Measurements from ENCODE around the gene DVL2. TPM values are rescaled to one million over a fixed set of nuclear protein-coding genes. Genes with fewer than 3 reads are reported as not detected.

DVL2 gene
- polyA plus RNA-seq (ENCODE audit: insufficient read length in 4 of 4): 10 to 100 TPM; 46.3 to 70.6 (median 51.4) TPM

DNA sequence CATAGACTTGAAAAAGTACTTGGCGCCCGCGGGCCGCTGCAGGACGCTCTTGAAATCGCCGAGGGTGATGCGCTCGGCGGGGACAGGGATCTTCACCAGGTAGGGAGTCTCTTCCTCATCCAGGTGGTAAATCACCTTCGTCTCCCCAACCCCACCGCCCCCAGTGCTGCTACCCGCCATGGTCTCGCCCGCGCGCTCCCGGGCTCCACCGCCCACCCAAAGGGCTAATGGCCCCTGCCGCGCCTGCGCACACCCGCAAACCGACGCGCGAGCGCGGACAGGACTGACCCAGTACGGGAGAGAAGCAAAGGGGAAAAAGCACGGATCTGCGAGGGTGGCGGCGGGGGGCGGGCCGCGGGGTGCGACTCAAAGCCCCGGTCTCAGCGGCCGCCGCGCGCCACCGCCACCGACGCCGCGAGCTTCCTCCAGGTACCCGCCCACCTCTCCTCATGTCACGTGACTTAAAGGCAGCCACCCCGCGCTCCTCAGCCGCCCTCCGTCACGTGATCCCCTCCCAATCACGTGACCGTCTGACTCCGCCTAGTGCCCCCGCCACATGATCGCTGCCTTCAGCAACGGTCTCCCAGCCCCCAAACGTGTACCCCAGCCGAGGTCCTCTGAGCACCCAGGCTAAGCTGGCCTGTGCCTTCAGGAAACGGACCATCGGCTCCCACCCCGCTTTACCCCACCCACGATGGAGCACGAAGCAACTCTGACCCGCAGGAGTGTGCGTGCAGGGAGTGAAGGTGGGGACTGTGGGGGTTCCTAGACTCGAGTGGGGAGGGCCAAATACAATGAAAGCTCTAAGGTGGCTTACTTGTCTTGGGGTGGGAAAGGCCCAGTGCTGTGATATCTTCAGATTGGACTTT is at the start of gene DVL2:
Gene DVL2, minus strand, starts transcription at position 435 of the 869 bp plus-strand sequence. Its CDS starts 255 bp downstream, at position 180.
- peak; percentile 82 to 90 (median 90) for DNase-seq (ENCODE audit: low read depth in 4 of 4, low spot score in 3 of 4)

DNA sequence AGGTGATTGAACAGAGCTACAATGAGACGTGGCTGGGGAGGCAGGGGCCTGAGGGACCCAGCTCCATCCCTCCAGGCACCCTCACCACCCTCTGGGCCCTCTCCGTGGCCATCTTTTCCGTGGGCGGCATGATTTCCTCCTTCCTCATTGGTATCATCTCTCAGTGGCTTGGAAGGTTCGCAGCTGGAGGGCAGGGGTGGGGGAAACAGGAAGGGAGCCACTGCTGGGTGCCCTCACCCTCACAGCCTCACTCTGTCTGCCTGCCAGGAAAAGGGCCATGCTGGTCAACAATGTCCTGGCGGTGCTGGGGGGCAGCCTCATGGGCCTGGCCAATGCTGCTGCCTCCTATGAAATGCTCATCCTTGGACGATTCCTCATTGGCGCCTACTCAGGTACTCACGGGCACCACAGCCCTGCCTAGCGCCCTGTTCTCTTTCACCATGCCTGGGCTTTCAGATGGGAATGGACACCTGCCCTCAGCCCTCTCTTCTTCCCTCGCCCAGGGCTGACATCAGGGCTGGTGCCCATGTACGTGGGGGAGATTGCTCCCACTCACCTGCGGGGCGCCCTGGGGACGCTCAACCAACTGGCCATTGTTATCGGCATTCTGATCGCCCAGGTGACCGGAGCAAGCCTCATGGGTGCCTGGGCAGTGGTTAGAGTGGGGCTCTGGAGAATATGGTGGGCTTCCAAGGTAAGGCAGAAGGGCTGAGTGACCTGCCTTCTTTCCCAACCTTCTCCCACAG is 49.3 kb upstream of the DVL2 start:
- DNase-seq (ENCODE audit: low read depth in 4 of 4, low spot score in 3 of 4): no peak

DNA sequence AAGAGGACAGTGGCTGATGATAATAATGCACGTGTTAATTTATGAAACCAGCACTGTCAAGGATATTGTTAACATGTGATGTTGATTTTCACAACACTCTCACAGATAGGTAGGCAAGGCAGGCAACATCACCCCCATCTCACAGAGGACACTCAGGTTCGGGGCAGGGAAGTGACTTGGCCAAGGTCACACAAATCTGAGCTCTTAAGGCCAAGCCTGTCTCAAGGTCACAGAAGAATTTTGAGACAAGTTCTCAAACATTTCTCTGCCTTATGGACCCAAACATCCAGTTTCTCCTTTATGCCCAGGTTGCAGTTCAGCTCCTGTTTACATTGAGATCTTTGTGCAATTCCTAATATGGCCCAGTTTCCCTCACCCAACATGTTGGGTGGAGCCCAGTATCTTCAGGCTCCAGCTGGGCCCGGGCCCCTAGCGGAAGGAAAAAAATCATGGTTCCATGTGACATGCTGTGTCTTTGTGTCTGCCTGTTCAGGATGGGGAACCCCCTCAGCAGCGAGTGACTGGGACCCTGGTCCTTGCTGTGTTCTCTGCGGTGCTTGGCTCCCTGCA is 48.5 kb upstream of the DVL2 start:
- no peak for DNase-seq (ENCODE audit: low read depth in 4 of 4, low spot score in 3 of 4)

GRCh38 chr17:7281953-7282751 is 47.8 kb upstream of the DVL2 start:
- DNase-seq (ENCODE audit: low read depth in 4 of 4, low spot score in 3 of 4): no peak

DNA sequence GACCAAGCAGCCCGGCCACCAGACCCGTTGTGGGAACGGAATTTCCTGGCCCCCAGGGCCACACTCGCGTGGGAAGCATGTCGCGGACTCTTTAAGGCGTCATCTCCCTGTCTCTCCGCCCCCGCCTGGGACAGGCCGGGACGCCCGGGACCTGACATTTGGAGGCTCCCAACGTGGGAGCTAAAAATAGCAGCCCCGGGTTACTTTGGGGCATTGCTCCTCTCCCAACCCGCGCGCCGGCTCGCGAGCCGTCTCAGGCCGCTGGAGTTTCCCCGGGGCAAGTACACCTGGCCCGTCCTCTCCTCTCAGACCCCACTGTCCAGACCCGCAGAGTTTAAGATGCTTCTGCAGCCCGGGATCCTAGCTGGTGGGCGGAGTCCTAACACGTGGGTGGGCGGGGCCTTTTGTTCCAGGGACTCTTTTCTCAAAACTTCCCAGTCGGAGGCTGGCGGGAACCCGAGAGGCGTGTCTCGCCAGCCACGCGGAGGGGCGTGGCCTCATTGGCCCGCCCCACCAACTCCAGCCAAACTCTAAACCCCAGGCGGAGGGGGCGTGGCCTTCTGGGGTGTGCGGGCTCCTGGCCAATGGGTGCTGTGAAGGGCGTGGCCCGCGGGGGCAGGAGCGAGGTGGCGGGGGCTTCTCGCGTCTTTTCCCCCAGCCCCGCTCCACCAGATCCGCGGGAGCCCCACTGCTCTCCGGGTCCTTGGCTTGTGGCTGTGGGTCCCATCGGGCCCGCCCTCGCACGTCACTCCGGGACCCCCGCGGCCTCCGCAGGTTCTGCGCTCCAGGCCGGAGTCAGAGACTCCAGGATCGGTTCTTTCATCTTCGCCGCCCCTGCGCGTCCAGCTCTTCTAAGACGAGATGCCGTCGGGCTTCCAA is 47.0 kb upstream of the DVL2 start, which contains the start of gene SLC2A4:
Gene SLC2A4, plus strand, starts transcription at position 645 of the 879 bp plus-strand sequence. Its CDS starts 217 bp downstream, at position 862.
- DNase-seq (ENCODE audit: low read depth in 4 of 4, low spot score in 3 of 4): peak; percentile 85 to 93 (median 91)

GRCh38 chr17:7280519-7281073 is 46.3 kb upstream of the DVL2 start:
- no peak for DNase-seq (ENCODE audit: low read depth in 4 of 4, low spot score in 3 of 4)

DNA sequence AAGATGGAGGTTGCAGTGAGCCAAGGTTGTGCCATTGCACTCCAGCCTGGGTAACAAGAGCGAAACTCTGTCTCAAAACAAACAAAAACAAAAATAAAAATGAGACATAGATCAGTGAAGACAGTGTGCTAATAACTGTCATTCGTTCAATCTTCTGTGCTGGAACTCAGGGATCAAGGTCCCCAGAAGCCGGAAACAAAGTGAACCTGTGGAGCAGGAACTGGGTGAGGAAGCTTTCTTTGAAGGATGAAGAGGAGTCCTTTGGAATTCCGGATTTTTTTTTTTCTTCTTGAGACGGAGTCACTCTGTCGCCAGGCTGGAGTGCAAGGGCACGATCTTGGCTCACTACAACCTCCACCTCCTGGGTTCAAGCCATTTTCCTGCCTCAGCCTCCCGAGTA is 45.1 kb upstream of the DVL2 start:
- DNase-seq (ENCODE audit: low read depth in 4 of 4, low spot score in 3 of 4): no peak

GRCh38 chr17:7266784-7267183 is 32.5 kb upstream of the DVL2 start:
- DNase-seq (ENCODE audit: low read depth in 4 of 4, low spot score in 3 of 4): no peak

GRCh38 chr17:7263801-7264078 is 29.4 kb upstream of the DVL2 start:
- DNase-seq (ENCODE audit: low read depth in 4 of 4, low spot score in 3 of 4): no peak

GRCh38 chr17:7262935-7263800 is 28.9 kb upstream of the DVL2 start:
- no peak for DNase-seq (ENCODE audit: low read depth in 4 of 4, low spot score in 3 of 4)

GRCh38 chr17:7262192-7262934 is 28.0 kb upstream of the DVL2 start, which contains the start of gene CLDN7:
TSS of gene CLDN7 (minus strand) at chr17:7262478. CDS start at chr17:7262043, 435 bp downstream.
- no peak for DNase-seq (ENCODE audit: low read depth in 4 of 4, low spot score in 3 of 4)

DNA sequence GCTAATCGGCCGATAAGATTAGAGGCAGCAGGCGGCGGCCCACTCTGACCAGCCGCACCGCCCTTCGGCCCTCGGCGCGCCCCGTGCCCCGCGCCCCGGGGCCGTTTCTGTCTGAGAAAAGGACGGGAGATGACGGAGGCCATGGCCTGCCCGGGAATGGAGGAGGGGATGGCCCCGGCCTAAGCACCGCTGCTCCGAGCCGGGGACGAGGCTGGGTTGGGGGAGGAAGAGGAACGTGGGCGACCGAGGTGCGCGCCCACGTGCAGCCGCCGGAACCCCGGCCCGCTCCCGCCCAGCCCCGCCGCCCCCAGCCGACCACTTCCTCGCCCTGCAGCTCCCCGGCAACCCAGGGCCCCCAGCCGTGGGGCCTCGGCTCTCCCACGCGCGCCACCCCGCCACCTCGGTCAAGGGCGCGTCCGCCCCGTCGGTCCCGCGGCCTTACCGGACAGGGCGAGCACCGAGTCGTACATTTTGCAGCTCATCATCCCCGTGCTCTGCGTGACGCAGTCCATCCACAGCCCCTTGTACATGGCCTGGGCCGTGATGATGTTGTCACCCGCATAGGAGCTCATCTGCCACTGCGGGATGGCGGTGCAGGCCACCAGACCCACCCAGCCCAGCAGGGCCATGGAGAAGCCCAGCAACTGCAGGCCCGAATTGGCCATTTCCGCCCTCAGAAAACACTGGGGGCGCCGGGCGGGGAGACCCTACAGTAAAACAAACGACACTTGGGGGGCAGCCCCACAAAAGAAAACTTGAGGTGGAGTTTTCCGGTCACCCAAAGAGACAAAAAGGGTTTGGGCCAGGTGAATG is 27.3 kb upstream of the DVL2 start:
- no peak for DNase-seq (ENCODE audit: low read depth in 4 of 4, low spot score in 3 of 4)

- no peak for DNase-seq (ENCODE audit: low read depth in 4 of 4, low spot score in 3 of 4)
Measured at GRCh38 chr17:7260651-7261378, 26.5 kb upstream of the DVL2 start.

DNA sequence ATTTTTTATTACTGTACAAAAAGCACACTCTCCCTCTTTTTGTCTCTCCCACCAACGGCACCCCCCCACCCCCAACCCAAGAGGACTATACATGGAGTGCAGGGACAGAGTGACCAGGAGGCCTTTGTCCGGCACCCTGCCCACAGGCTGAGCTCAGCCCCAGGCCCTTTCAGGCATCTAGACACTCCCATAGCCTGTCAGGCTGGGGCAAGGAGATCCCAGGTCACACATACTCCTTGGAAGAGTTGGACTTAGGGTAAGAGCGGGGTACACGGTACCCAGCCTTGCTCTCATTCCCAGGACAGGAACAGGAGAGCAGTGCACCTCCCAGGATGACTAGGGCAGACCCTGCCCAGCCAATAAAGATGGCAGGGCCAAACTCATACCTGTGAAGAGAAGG is 25.8 kb upstream of the DVL2 start:
- no peak for DNase-seq (ENCODE audit: low read depth in 4 of 4, low spot score in 3 of 4)

GRCh38 chr17:7259555-7259889 is 25.2 kb upstream of the DVL2 start:
- no peak for DNase-seq (ENCODE audit: low read depth in 4 of 4, low spot score in 3 of 4)
